Right forelimb (tissue), 1 donor: ENCODE results near the gene GATAD1.
"Not testable (repeated sequence)": the region's sequence is repeated elsewhere in the genome, so short reads cannot be mapped to it uniquely, and the experiment has no call there.

Experiments
- DNase-seq: peaks from one replicate; pipeline ENCODE4 v3.0.0-alpha.2; 2018

Gene GATAD1

GRCh38 chr7:92437956-92438491, 9.3 kb upstream of the GATAD1 start:
- no peak for DNase-seq

- DNase-seq, result not testable (repeated sequence)
These were observed 4.6 kb upstream of the GATAD1 start for GRCh38 chr7:92442720-92443119.

DNA sequence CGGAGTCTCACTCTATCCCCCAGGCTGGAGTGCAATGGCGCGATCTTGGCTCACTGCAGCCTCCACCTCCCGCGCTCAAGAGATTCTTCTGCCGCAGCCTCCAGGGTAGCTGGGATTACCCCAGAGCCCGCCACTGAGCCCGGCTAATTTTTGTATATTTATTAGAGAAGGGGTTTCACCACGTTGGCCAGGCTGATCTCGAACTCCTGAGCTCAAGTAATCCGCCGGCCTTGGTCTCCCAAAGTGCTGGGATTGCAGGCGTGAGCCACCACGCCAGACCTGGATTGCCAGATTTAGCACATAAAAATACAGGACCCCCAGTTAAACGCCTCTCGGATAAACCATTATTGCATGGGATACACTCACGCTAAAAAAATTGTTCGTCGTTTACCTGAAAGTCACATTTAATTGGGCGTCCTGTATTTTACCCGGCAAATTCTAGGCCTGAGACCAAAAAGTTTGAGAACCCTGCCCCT, 375 bp upstream of the GATAD1 start:
- DNase-seq, result no peak

- peak; percentile 50 for DNase-seq
These were observed 994 bp downstream of the GATAD1 start for GRCh38 chr7:92448205-92448747.

- DNase-seq, result no peak
These were observed 4.4 kb downstream of the GATAD1 start for GRCh38 chr7:92451645-92452044.

- DNase-seq, result no peak
These were observed 9.0 kb downstream of the GATAD1 start for GRCh38 chr7:92456236-92456635.

DNA sequence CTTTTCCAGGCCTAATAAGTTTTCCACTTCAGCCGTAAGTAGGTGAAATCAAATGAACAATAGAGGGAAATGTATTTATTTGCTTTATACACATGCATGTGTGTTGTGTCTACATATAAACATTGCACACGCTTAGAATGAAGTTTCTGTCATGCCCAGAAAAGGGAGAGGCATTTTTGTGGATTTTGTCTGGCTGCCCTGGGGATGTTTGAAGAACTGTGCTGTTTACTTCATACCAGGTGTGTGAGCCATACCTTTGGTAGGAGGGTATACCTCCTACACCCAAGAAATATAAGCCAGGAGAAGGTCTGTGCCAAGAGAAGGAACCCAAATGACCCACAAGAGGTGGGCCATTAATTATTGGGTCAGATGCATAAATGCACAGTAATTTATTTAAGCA, 12.8 kb downstream of the GATAD1 start:
- no peak for DNase-seq

GRCh38 chr7:92460510-92460909, 13.2 kb downstream of the GATAD1 start:
- no peak for DNase-seq

DNA sequence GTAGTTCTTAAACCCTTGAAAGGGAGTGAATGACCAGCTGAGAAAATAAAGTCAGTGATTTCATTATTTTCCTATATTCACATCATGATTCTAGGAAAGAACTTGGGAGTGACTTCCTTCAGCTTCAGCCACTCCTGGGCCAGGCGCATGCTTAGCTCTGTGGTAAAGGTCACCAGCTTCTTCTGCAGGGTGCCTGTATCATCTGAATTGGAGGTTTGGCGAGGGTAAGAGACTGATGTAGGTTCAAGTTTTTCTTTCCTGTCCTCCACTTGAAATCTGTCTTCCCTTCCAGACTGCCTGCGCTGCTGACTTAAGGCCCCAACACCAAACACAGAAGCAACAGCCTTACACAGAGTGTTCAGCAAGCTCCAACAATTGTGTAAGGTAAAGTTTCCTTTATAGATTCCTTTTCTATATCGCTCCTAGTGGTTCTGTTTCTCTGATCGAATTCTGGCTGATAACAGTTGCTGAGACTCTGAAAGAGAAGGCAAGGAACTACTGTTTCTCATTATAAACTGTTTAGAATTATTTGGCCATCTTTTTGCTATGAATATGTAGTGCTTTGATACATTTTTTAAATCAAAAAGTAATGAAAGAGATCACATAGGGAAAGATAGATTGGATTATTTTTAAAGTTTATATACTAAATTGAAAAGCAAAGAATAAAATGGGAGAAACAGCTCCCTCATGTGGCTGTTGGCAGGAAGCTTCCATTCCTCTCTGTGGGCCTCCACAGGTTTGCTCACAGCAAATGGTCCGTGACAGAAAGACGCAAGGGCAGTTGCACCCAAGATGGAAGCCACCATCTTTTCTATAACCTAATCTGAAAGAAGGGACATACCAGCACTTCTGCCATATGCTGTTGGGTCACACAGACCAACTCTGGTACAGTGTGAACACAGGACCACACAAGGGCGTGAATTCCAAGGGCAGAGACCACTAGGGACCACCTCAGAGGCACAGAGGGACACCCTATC, 14.0 kb downstream of the GATAD1 start:
- no peak for DNase-seq

- DNase-seq, result no peak
These were observed 15.3 kb downstream of the GATAD1 start for GRCh38 chr7:92462560-92462959.

DNA sequence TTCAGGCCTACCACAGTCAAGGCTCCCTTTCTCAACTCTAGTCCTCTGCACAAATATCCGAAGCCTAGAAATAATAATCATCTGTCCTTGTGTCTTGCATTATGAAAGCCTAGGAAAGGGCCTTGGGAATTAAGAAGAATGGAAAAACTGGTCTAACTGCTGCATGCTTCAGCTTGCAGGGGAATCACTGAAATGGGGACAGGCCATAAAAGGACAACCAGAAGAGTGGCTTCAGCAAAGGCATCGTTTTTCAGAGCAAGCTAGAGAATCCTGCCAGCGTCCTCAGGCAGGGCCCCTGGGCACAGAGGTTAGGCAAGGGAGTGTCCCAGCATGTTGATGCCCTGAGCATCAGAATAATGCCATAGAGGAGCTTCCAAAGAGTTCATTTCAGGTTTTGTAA, 17.2 kb downstream of the GATAD1 start:
- no peak for DNase-seq

- DNase-seq, result no peak
These were observed 19.4 kb downstream of the GATAD1 start for GRCh38 chr7:92466682-92467081.

- not testable (repeated sequence) for DNase-seq
These were observed 21.3 kb downstream of the GATAD1 start for GRCh38 chr7:92468589-92468988.

DNA sequence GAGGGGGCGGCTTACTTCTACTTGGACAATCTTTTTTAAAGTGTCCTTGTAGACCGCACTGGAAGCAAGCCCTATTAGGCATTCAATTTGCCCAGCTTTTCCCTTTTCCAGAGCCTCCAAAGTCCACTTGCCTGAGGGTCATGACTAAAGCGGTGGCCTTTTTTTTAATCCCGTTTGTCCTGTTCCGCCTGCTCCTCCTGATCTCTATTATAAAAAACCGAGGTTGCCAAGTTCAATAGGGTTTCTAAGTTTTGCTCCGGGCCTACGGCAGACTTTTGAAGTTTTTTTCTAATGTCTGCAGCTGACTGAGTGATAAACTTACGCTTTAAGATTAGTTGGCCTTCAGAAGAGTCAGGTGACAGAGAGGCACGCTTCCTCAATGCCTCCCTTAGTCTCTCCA, 26.7 kb downstream of the GATAD1 start:
- DNase-seq, result not testable (repeated sequence)

DNA sequence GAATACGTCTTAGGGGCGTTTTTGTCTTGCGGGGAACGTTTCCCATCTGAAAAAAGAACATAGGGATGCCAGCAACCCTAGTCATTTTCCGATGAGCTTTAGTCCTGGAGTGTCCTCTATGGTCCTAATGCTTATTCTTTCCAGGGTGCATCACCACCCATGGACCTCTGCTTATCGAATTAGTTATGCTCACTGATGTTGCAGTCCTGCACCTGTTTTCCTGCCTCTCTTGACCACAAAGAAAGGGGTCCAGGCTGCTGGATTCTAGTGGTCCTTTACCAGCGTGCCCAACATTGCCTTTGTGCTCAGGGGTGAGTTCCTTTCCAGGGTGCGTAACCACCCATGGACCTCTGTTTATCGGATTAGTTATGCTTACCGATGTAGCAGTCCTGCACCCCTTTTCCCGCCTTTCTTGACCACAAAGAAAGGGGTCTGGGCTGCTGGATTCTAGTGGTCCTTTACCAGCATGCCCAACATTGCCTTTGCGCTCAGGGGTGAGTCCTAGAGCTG, 28.0 kb downstream of the GATAD1 start:
- not testable (repeated sequence) for DNase-seq

GRCh38 chr7:92475851-92476590, 28.7 kb downstream of the GATAD1 start:
- DNase-seq, result not testable (repeated sequence)

GRCh38 chr7:92477681-92478080, 30.4 kb downstream of the GATAD1 start, which contains the start of gene ERVW-1:
Gene ERVW-1, minus strand, starts transcription at chr7:92477946. Its CDS starts 7,565 bp downstream, at chr7:92470381.
- not testable (repeated sequence) for DNase-seq

DNA sequence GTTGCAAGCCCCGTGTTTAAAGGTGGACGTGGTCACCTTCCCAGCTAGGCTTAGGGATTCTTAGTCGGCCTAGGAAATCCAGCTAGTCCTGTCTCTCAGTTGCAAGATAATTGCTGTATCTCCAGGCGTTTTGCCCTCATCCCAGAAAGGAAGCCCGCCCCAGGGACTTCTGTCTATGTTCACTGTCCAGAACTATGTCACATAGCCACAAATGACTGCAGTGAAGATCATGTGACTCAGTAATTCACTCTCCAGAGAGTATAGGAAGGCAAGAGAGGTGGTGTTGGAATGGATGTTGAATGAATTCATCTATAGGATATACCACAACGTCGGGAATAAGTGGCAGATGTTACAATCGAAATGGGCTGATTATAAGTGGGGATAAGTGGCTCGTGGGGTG, 30.8 kb downstream of the GATAD1 start:
- no peak for DNase-seq

GRCh38 chr7:92478711-92479110, 31.4 kb downstream of the GATAD1 start:
- no peak for DNase-seq

- DNase-seq, result not testable (repeated sequence)
These were observed 31.9 kb downstream of the GATAD1 start for GRCh38 chr7:92479146-92479545.

DNA sequence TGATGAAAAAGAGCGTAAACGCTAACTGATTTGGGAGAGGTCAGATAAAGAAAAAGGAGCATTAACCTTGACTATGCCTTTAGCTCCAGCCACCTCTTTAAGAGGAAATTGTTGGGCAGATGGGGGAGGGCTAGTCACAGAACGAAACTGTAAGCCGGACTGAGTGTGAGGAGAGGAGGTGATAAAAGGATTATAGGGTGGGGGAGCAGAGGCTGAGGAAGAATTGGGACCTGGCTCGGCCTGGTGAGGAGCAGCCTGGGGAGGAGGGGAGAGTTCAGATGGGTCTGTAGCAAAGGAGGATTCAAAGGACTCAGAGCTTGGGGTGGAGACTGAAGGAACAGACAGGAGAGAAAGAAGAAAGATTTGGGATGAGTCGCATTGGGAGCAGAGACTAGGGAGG, 36.3 kb downstream of the GATAD1 start:
- not testable (repeated sequence) for DNase-seq

GRCh38 chr7:92484226-92484625, 36.9 kb downstream of the GATAD1 start:
- DNase-seq, result not testable (repeated sequence)
